ACC112 (cell line): ENCODE results near the gene TFIP11.

ENCODE experiments used
- H2AFZ ChIP-seq: fragments of 200-600 bp; sonication (generic); one replicate; pipeline ENCODE4 v1.6.0; 2017; ENCODE audit warnings: antibody characterized with exemption, low read length; ENCODE audit not compliant: unreplicated experiment
- H3K27ac ChIP-seq: fragments of 200-600 bp; sonication (generic); 2 replicates; pipeline ENCODE4 v1.5.1; 2014; ENCODE audit warnings: low read depth, mild to moderate bottlenecking, antibody characterized with exemption, low read length, moderate library complexity
- H3K27me3 ChIP-seq: fragments of 200-600 bp; sonication (generic); 2 replicates; pipeline ENCODE4 v1.6.1; 2014; ENCODE audit warnings: mild to moderate bottlenecking, antibody characterized with exemption, low read length, moderate library complexity, mixed read lengths; ENCODE audit not compliant: insufficient read depth
- H3K36me3 ChIP-seq: fragments of 200-600 bp; sonication (generic); 2 replicates; pipeline ENCODE4 v1.6.1; 2016; ENCODE audit warnings: mild to moderate bottlenecking, antibody characterized with exemption, low read length, moderate library complexity, mixed read lengths; ENCODE audit not compliant: insufficient read depth
- H3K4me1 ChIP-seq: fragments of 200-600 bp; sonication (generic); one replicate; pipeline ENCODE4 v1.6.1; 2016; ENCODE audit warnings: low read length, mixed read lengths; ENCODE audit not compliant: insufficient read depth, unreplicated experiment, control insufficient read depth
- H3K4me3 ChIP-seq: fragments of 200-600 bp; sonication (generic); 2 replicates; pipeline ENCODE4 v1.5.1; 2014; ENCODE audit warnings: mild to moderate bottlenecking, low read depth, low read length
- H3K79me2 ChIP-seq: fragments of 200-600 bp; sonication (generic); one replicate; pipeline ENCODE4 v1.6.0; 2016; ENCODE audit warnings: low read length; ENCODE audit not compliant: control insufficient read depth, unreplicated experiment, insufficient read depth

Gene TFIP11

GRCh38 chr22:26462641-26463040 lies 49.6 kb downstream of the TFIP11 start:
- Histone ChIP-seq H2AFZ (no peak overlapping the region), H3K36me3 (no peaks in the 10 kb centered on the region; the same call in 1 of the 2 replicates), H3K27me3 (no peaks in the 10 kb centered on the region), H3K27ac (no peak overlapping the region), H3K79me2 (no peaks in the 10 kb centered on the region), H3K4me3 (no peak overlapping the region), H3K4me1 (no peaks in the 10 kb centered on the region)

GRCh38 chr22:26462051-26462450 lies 50.2 kb downstream of the TFIP11 start:
- H3K27ac ChIP-seq = no peak overlapping the region
- no peaks in the 10 kb centered on the region; the same call in 1 of the 2 replicates for H3K36me3 ChIP-seq
- H3K4me1 ChIP-seq = no peaks in the 10 kb centered on the region

GRCh38 chr22:26461188-26461810 lies 51.0 kb downstream of the TFIP11 start:
- Histone ChIP-seq H3K27me3 (no peaks in the 10 kb centered on the region), H3K79me2 (no peaks in the 10 kb centered on the region), H3K4me1 (no peaks in the 10 kb centered on the region), H3K27ac (no peak overlapping the region), H3K4me3 (no peak overlapping the region), H2AFZ (no peak overlapping the region), H3K36me3 (no peaks in the 10 kb centered on the region; the same call in 1 of the 2 replicates)

More at GRCh38 chr22:26462051-26462450, 50.2 kb downstream of the TFIP11 start:
- Histone ChIP-seq H3K27me3 (no peaks in the 10 kb centered on the region), H3K79me2 (no peaks in the 10 kb centered on the region), H3K4me3 (no peak overlapping the region), H2AFZ (no peak overlapping the region)

GRCh38 chr22:26460202-26460601 lies 52.1 kb downstream of the TFIP11 start:
- no peaks in the 10 kb centered on the region for H3K79me2 ChIP-seq
- no peaks in the 10 kb centered on the region; the same call in 1 of the 2 replicates for H3K36me3 ChIP-seq
- H3K4me1 ChIP-seq = no peaks in the 10 kb centered on the region
- no peak overlapping the region for H3K27ac ChIP-seq
- no peaks in the 10 kb centered on the region for H3K27me3 ChIP-seq
- no peak overlapping the region for H2AFZ ChIP-seq
- H3K4me3 ChIP-seq = no peak overlapping the region

- Histone ChIP-seq H3K27ac (no peak overlapping the region), H3K27me3 (no peaks in the 10 kb centered on the region), H3K36me3 (no peaks in the 10 kb centered on the region; the same call in 1 of the 2 replicates), H3K4me1 (no peaks in the 10 kb centered on the region), H2AFZ (no peak overlapping the region), H3K79me2 (no peaks in the 10 kb centered on the region), H3K4me3 (no peak overlapping the region)
Measured at GRCh38 chr22:26457661-26458272, 54.5 kb downstream of the TFIP11 start.

- Histone ChIP-seq H2AFZ (no peak overlapping the region), H3K36me3 (no peaks in the 10 kb centered on the region), H3K79me2 (no peaks in the 10 kb centered on the region), H3K27ac (no peak overlapping the region), H3K27me3 (no peaks in the 10 kb centered on the region), H3K4me1 (no peaks in the 10 kb centered on the region), H3K4me3 (no peak overlapping the region)
Measured at GRCh38 chr22:26453812-26454500, 58.3 kb downstream of the TFIP11 start.

- Histone ChIP-seq H3K36me3 (no peaks in the 10 kb centered on the region), H3K27me3 (no peaks in the 10 kb centered on the region), H3K27ac (no peak overlapping the region), H3K79me2 (no peaks in the 10 kb centered on the region), H3K4me1 (no peaks in the 10 kb centered on the region), H3K4me3 (no peak overlapping the region), H2AFZ (no peak overlapping the region)
Measured at GRCh38 chr22:26453216-26453615, 59.1 kb downstream of the TFIP11 start.

GRCh38 chr22:26452236-26453016 lies 59.8 kb downstream of the TFIP11 start:
- Histone ChIP-seq H3K79me2 (no peaks in the 10 kb centered on the region), H3K27ac (no peak overlapping the region), H3K4me1 (no peaks in the 10 kb centered on the region), H3K4me3 (no peak overlapping the region), H2AFZ (no peak overlapping the region), H3K36me3 (no peaks in the 10 kb centered on the region), H3K27me3 (no peaks in the 10 kb centered on the region)

GRCh38 chr22:26450453-26451185 lies 61.7 kb downstream of the TFIP11 start:
- Histone ChIP-seq H3K27ac (no peak overlapping the region), H3K27me3 (no peaks in the 10 kb centered on the region), H3K79me2 (no peaks in the 10 kb centered on the region), H3K4me3 (no peak overlapping the region), H2AFZ (no peak overlapping the region), H3K36me3 (no peaks in the 10 kb centered on the region), H3K4me1 (no peaks in the 10 kb centered on the region)

GRCh38 chr22:26448941-26449340 lies 63.3 kb downstream of the TFIP11 start:
- Histone ChIP-seq H3K4me3 (no peak overlapping the region), H3K27ac (no peak overlapping the region), H3K4me1 (no peaks in the 10 kb centered on the region), H3K79me2 (no peaks in the 10 kb centered on the region), H3K27me3 (no peaks in the 10 kb centered on the region), H3K36me3 (no peaks in the 10 kb centered on the region), H2AFZ (no peak overlapping the region)
